Neural cell (in vitro differentiated cells): Measurements from ENCODE around the gene TCOF1. TPM values are rescaled to one million over a fixed set of nuclear protein-coding genes. Genes with fewer than 3 reads are reported as not detected.

Experiments
- H2AFZ ChIP-seq: fragments of 200-600, 300-800 bp; sonication (generic), shearing (Covaris generic); 2 replicates; pipeline ENCODE4 v1.6.0; 2014; ENCODE audit warnings: low read depth, mild to moderate bottlenecking, antibody characterized with exemption, low read length, moderate library complexity
- H3F3A ChIP-seq: fragments of 200-600 bp; shearing (Covaris generic); 2 replicates; pipeline ENCODE4 v1.6.1; 2016; ENCODE audit warnings: mild to moderate bottlenecking, moderate library complexity, mixed read lengths, antibody characterized with exemption, low read length; ENCODE audit not compliant: insufficient read depth, poor library complexity, severe bottlenecking
- H3K27ac ChIP-seq: fragments of 200-600, 300-800 bp; sonication (generic), shearing (Covaris generic); 2 replicates; pipeline ENCODE4 v1.5.1; 2014; ENCODE audit warnings: mild to moderate bottlenecking, low read length, moderate library complexity
- H3K27me3 ChIP-seq: fragments of 300-800, 200-600 bp; sonication (generic), shearing (Covaris generic); 2 replicates; pipeline ENCODE4 v1.6.0; 2014; ENCODE audit warnings: mild to moderate bottlenecking, low read depth, low read length, moderate library complexity; ENCODE audit not compliant: insufficient read depth
- H3K36me3 ChIP-seq: fragments of 300-800, 200-600 bp; sonication (generic), shearing (Covaris generic); 2 replicates; pipeline ENCODE4 v1.5.1; 2014; ENCODE audit warnings: mild to moderate bottlenecking, antibody characterized with exemption, low read length, moderate library complexity; ENCODE audit not compliant: insufficient read depth
- H3K4me2 ChIP-seq: fragments of 300-800, 200-600 bp; sonication (generic), shearing (Covaris generic); 2 replicates; pipeline ENCODE4 v1.6.0; 2014; ENCODE audit warnings: mild to moderate bottlenecking, low read length
- H3K4me3 ChIP-seq: fragments of 300-800, 200-600 bp; sonication (generic), shearing (Covaris generic); 2 replicates; pipeline ENCODE4 v1.5.1; 2014; ENCODE audit warnings: mild to moderate bottlenecking, low read length, moderate library complexity
- H3K79me2 ChIP-seq: fragments of 200-600 bp; shearing (Covaris generic); replicated peaks from 2 replicates; pipeline ENCODE4 v1.6.0; 2014; ENCODE audit warnings: mild to moderate bottlenecking, low read length, moderate library complexity; ENCODE audit not compliant: insufficient read depth
- H3K9ac ChIP-seq: fragments of 300-800, 200-600 bp; sonication (generic), shearing (Covaris generic); 2 replicates; pipeline ENCODE4 v1.6.1; 2016; ENCODE audit warnings: mild to moderate bottlenecking, low read length, mixed read lengths
- H3K9me2 ChIP-seq: fragments of 200-600 bp; shearing (Covaris generic); 2 replicates; pipeline ENCODE4 v1.6.1; 2016; ENCODE audit warnings: mild to moderate bottlenecking, low read length, mixed read lengths; ENCODE audit not compliant: insufficient read depth
- H3K9me3 ChIP-seq: fragments of 200-600, 300-800 bp; sonication (generic), shearing (Covaris generic); 2 replicates; pipeline ENCODE4 v1.6.1; 2016; ENCODE audit warnings: mild to moderate bottlenecking, mixed run types, low read length, moderate library complexity, mixed read lengths
- H4K20me1 ChIP-seq: fragments of 200-600 bp; shearing (Covaris generic); 2 replicates; pipeline ENCODE4 v1.6.1; 2016; ENCODE audit warnings: mild to moderate bottlenecking, mixed run types; ENCODE audit not compliant: insufficient read depth
- EP300 ChIP-seq: fragments of 450-650 bp; conservative IDR thresholded peaks from 2 replicates; pipeline ENCODE4 v1.6.1; 2014; ENCODE audit warnings: antibody characterized with exemption, mild to moderate bottlenecking, moderate library complexity; ENCODE audit not compliant: poor library complexity, severe bottlenecking
- EZH2 ChIP-seq: fragments of 200-600, 300-800 bp; shearing (Covaris generic), sonication (generic); IDR thresholded peaks from 2 replicates; pipeline ENCODE4 v1.6.1; 2014; ENCODE audit warnings: antibody characterized with exemption, low read length, borderline replicate concordance, mild to moderate bottlenecking; ENCODE audit not compliant: insufficient read depth, poor library complexity, severe bottlenecking
- MXI1 ChIP-seq: fragments of 450-650 bp; conservative IDR thresholded peaks from 2 replicates; pipeline ENCODE4 v1.6.1; 2014; ENCODE audit warnings: antibody characterized with exemption, mild to moderate bottlenecking; ENCODE audit not compliant: poor library complexity, severe bottlenecking
- POLR2AphosphoS5 ChIP-seq: IDR thresholded peaks from 2 replicates; pipeline ENCODE4 v1.6.1; 2012
- RAD21 ChIP-seq: fragments of 450-650 bp; conservative IDR thresholded peaks from 2 replicates; pipeline ENCODE4 v1.6.1; 2014; ENCODE audit warnings: antibody characterized with exemption, mild to moderate bottlenecking, moderate library complexity
- SMC3 ChIP-seq: fragments of 450-650 bp; conservative IDR thresholded peaks from 2 replicates; pipeline ENCODE4 v1.6.1; 2014; ENCODE audit warnings: antibody characterized with exemption, mild to moderate bottlenecking, moderate library complexity; ENCODE audit not compliant: poor library complexity
- TAF1 ChIP-seq: IDR thresholded peaks from 2 replicates; pipeline ENCODE4 v1.6.1; 2012; ENCODE audit warnings: low read depth
- polyA plus RNA-seq: library from polyadenylated mRNA; depleted of rRNA; stranded (reverse); fragments of >200 nt; gene quantifications from 2 replicates; pipeline ENCODE4 v1.2.3, GENCODE V29; 2014
- TF ChIP-seq, protein P1 (sequence below): fragments of 450-650 bp; IDR thresholded peaks from 2 replicates; pipeline ENCODE4 v1.5.1; 2014; ENCODE audit warnings: antibody characterized with exemption, mild to moderate bottlenecking, moderate library complexity; ENCODE audit not compliant: poor library complexity, severe bottlenecking
- TF ChIP-seq, protein P2 (sequence below): IDR thresholded peaks from 2 replicates; pipeline ENCODE4 v1.6.1; 2012; ENCODE audit warnings: borderline replicate concordance

Gene TCOF1
- polyA plus RNA-seq, 1 donor from 2014 or later: 6.5 TPM

DNA sequence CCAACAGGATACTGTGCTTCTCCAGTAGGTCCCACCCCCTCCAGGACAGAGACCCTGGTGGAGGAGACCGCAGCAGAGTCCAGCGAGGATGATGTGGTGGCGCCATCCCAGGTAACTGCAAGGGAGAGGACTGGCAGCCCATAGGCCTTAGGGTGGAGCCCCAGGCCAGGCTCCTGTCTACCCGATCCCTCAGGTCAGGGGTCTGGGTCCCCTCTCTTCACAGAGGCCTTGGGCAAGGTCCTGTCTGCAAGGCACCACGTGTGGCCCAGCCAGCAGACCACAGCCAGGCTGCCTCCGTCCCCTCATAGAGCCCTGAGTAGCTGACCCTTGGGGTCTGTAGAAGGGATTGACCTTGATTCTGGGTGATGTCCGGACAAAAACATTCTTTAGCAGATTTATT, 35.2 kb downstream of the TCOF1 start:
- no peaks in the 10 kb centered on the region for H4K20me1 ChIP-seq
- H3K4me3 ChIP-seq: no peak overlapping the region
- H3K9me3 ChIP-seq: no peaks in the 10 kb centered on the region
- no peak overlapping the region for H3K27ac ChIP-seq
- no peaks in the 10 kb centered on the region for H3K9me2 ChIP-seq
- no peaks in the 10 kb centered on the region for H3K36me3 ChIP-seq
- H2AFZ ChIP-seq: no peak overlapping the region
- H3K79me2 ChIP-seq: no peaks in the 10 kb centered on the region
- H3K9ac ChIP-seq: no peak overlapping the region
- H3K4me2 ChIP-seq: no peak overlapping the region
- H3K27me3 ChIP-seq: no peaks in the 10 kb centered on the region
- no peak for TF ChIP-seq RAD21
- no peak for TF ChIP-seq TAF1
- no peak for TF ChIP-seq EP300
- TF ChIP-seq, protein P1, sequence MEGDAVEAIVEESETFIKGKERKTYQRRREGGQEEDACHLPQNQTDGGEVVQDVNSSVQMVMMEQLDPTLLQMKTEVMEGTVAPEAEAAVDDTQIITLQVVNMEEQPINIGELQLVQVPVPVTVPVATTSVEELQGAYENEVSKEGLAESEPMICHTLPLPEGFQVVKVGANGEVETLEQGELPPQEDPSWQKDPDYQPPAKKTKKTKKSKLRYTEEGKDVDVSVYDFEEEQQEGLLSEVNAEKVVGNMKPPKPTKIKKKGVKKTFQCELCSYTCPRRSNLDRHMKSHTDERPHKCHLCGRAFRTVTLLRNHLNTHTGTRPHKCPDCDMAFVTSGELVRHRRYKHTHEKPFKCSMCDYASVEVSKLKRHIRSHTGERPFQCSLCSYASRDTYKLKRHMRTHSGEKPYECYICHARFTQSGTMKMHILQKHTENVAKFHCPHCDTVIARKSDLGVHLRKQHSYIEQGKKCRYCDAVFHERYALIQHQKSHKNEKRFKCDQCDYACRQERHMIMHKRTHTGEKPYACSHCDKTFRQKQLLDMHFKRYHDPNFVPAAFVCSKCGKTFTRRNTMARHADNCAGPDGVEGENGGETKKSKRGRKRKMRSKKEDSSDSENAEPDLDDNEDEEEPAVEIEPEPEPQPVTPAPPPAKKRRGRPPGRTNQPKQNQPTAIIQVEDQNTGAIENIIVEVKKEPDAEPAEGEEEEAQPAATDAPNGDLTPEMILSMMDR: no peak
- TF ChIP-seq, protein P2, sequence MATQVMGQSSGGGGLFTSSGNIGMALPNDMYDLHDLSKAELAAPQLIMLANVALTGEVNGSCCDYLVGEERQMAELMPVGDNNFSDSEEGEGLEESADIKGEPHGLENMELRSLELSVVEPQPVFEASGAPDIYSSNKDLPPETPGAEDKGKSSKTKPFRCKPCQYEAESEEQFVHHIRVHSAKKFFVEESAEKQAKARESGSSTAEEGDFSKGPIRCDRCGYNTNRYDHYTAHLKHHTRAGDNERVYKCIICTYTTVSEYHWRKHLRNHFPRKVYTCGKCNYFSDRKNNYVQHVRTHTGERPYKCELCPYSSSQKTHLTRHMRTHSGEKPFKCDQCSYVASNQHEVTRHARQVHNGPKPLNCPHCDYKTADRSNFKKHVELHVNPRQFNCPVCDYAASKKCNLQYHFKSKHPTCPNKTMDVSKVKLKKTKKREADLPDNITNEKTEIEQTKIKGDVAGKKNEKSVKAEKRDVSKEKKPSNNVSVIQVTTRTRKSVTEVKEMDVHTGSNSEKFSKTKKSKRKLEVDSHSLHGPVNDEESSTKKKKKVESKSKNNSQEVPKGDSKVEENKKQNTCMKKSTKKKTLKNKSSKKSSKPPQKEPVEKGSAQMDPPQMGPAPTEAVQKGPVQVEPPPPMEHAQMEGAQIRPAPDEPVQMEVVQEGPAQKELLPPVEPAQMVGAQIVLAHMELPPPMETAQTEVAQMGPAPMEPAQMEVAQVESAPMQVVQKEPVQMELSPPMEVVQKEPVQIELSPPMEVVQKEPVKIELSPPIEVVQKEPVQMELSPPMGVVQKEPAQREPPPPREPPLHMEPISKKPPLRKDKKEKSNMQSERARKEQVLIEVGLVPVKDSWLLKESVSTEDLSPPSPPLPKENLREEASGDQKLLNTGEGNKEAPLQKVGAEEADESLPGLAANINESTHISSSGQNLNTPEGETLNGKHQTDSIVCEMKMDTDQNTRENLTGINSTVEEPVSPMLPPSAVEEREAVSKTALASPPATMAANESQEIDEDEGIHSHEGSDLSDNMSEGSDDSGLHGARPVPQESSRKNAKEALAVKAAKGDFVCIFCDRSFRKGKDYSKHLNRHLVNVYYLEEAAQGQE: no peak
- TF ChIP-seq SMC3: no peak
- TF ChIP-seq EZH2: no peak
- TF ChIP-seq POLR2AphosphoS5: no peak
- TF ChIP-seq MXI1: no peak
- no peaks in the 10 kb centered on the region for H3F3A ChIP-seq

DNA sequence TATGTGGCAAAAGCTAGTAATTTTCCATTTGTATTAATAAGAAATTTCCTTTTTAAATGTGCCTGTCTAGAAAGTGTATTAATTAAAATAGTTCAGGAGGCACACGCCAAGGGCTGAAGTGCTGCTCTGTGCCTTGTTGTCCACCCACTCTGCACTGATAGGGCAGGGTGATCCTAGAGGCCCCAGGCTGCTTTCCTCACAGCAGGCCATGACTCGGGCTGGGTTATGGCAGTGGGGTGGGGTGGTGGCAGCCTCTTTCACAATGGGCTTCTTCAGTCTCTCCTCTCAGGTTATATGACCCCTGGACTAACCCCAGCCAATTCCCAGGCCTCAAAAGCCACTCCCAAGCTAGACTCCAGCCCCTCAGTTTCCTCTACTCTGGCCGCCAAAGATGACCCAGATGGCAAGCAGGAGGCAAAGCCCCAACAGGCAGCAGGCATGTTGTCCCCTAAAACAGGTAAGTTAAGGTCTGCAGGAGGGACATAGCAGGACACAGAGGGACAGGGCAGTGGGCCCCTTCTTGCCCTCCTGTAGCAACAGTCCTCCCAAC, 35.7 kb downstream of the TCOF1 start:
- Histone ChIP-seq H3K27me3 (no peaks in the 10 kb centered on the region), H3K27ac (no peak overlapping the region), H3K9me3 (no peaks in the 10 kb centered on the region), H3K4me2 (no peak overlapping the region), H2AFZ (no peak overlapping the region), H4K20me1 (no peaks in the 10 kb centered on the region), H3K36me3 (no peaks in the 10 kb centered on the region), H3K9ac (no peak overlapping the region), H3K79me2 (no peaks in the 10 kb centered on the region), H3K9me2 (no peaks in the 10 kb centered on the region), H3F3A (no peaks in the 10 kb centered on the region), H3K4me3 (no peak overlapping the region)
- TF ChIP-seq EZH2: no peak

DNA sequence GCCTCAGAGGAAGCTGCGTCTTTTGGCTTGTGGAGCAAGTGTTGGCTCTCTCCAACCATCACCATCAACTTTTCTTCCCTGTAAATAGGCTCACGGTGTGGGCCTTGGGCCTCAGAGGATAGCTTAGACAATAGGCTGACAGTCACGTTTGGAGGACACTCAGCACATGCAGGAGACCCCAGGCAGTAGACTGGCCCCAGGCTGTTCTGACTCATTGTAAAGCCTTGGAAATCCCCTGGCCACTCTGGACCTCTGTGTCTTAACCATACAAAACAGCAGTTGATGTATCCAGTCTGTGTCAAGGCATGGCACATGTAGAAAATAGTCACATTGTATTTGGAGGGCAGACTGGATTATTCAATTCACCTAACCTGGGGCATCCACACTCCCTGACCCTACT, 36.6 kb downstream of the TCOF1 start:
- Histone ChIP-seq H3K27ac (no peak overlapping the region), H3K9me3 (no peaks in the 10 kb centered on the region), H3F3A (no peaks in the 10 kb centered on the region), H3K36me3 (no peaks in the 10 kb centered on the region), H3K4me3 (no peak overlapping the region), H3K9ac (no peak overlapping the region), H4K20me1 (no peaks in the 10 kb centered on the region), H3K4me2 (no peak overlapping the region), H2AFZ (no peak overlapping the region), H3K9me2 (no peaks in the 10 kb centered on the region), H3K27me3 (no peaks in the 10 kb centered on the region), H3K79me2 (no peaks in the 10 kb centered on the region)
- TF ChIP-seq EZH2 (no peak), RAD21 (no peak), SMC3 (no peak), EP300 (no peak), MXI1 (no peak), POLR2AphosphoS5 (no peak), TAF1 (no peak)
- TF ChIP-seq, protein P2: no peak
- TF ChIP-seq, protein P1: no peak
